C4-2B (cell line): Measurements from ENCODE around the gene ZNF142.

ENCODE experiments used
- H3K27ac ChIP-seq: fragments of 450-650 bp; 2 replicates; pipeline ENCODE4 v1.5.1; 2017
- CTCF ChIP-seq: fragments of 450-650 bp; conservative IDR thresholded peaks from 2 replicates; pipeline ENCODE4 v1.5.1; 2017; ENCODE audit warnings: mild to moderate bottlenecking
- ZFX ChIP-seq: fragments of 450-650 bp; IDR thresholded peaks from 2 replicates; pipeline ENCODE4 v1.6.1; 2017

ZNF142 gene

GRCh38 chr2:218615868-218616315, 43.5 kb downstream of the ZNF142 start:
- TF ChIP-seq ZFX: no peak

GRCh38 chr2:218607436-218608115, 51.8 kb downstream of the ZNF142 start, which contains the start of gene PLCD4:
PLCD4 (plus strand) TSS chr2:218607899; CDS start chr2:218615740, 7,841 bp downstream.
- H3K27ac ChIP-seq: no peak within 1 kb of the TSS
- no peak for TF ChIP-seq CTCF
- no peak for TF ChIP-seq ZFX

More at GRCh38 chr2:218615868-218616315, 43.5 kb downstream of the ZNF142 start:
- H3K27ac ChIP-seq: no peak overlapping the region

- TF ChIP-seq ZFX: no peak
- TF ChIP-seq CTCF: no peak
- H3K27ac ChIP-seq: peak overlapping the region; percentile 34
Observed at GRCh38 chr2:218605432-218605831, 54.0 kb downstream of the ZNF142 start.
